K562 (cell line): ENCODE results near the gene NVL. TPM values are rescaled to one million over a fixed set of nuclear protein-coding genes. Genes with fewer than 3 reads are reported as not detected.

Experiments used
- ATF1 ChIP-seq, 2 experiments: fragments of 450-650 bp in 1 of 2; IDR thresholded peaks; 2 replicates each; pipeline ENCODE4 v1.6.1; 2016; ENCODE audit warnings: missing compliant biosample characterization in 1 of 2, missing genetic modification characterization in 1 of 2
- HEY1 ChIP-seq: fragments of 250-450 bp; sonication (Bioruptor Pico); IDR thresholded peaks from 2 replicates; pipeline ENCODE4 v1.5.0; 2020; ENCODE audit warnings: mild to moderate bottlenecking, moderate library complexity, borderline replicate concordance
- MTA2 ChIP-seq: fragments of 450-650 bp; IDR thresholded peaks from 2 replicates; pipeline ENCODE4 v1.6.1; 2016; ENCODE audit warnings: low read depth
- NFRKB ChIP-seq: fragments of 450-650 bp; IDR thresholded peaks from 2 replicates; pipeline ENCODE4 v1.6.1; 2016; ENCODE audit warnings: low read depth
- POLR2G ChIP-seq: fragments of 200-400 bp; formaldehyde crosslinking; IDR thresholded peaks from 2 replicates; pipeline ENCODE4 v1.6.1; 2017; ENCODE audit warnings: low read depth, mild to moderate bottlenecking, antibody characterized with exemption, low read length, moderate library complexity
- PTBP1 ChIP-seq: fragments of 200-400 bp; formaldehyde crosslinking; IDR thresholded peaks from 2 replicates; pipeline ENCODE4 v1.6.1; 2017; ENCODE audit warnings: low read depth, low read length
- TCF3 ChIP-seq: sonication (generic); formaldehyde crosslinking; IDR thresholded peaks from 2 replicates; pipeline ENCODE4 v1.4.0; 2020; ENCODE audit warnings: mild to moderate bottlenecking, missing genetic modification reagents
- ZC3H8 ChIP-seq: fragments of 450-650 bp; IDR thresholded peaks from 2 replicates; pipeline ENCODE4 v1.6.1; 2017
- ZFP1 ChIP-seq: fragments of 450-650 bp; formaldehyde crosslinking; IDR thresholded peaks from 2 replicates; pipeline ENCODE4 v1.4.0; 2020; ENCODE audit warnings: mild to moderate bottlenecking, mixed read lengths
- ZNF184 ChIP-seq: sonication (generic); formaldehyde crosslinking; IDR thresholded peaks from 2 replicates; pipeline ENCODE4 v1.5.0; 2020; ENCODE audit warnings: missing genetic modification reagents
- ZNF436 ChIP-seq: fragments of 250-450, 450-650 bp; sonication (Bioruptor Pico); formaldehyde crosslinking; IDR thresholded peaks from 2 replicates; pipeline ENCODE4 v1.7.0; 2020; ENCODE audit warnings: mild to moderate bottlenecking
- polyA plus RNA-seq, 8 experiments: library from polyadenylated mRNA; depleted of rRNA in 4 of 8; stranded (reverse) in 5 of 8; unstranded in 3 of 8; fragments of >200 nt; fragmentation: Nextera tagmentation in 2 of 8; fragmentation: Illumina TruSeq in 1 of 8; extraction: Ambion mirVana in 2 of 8; extraction: Trizol in 1 of 8; gene quantifications; 2 replicates each; pipeline versions ENCODE4 v1.2.1 to v1.2.3, GENCODE V29; 2011 to 2014; ENCODE audit warnings: inconsistent platforms in 1 of 8, missing spikeins in 1 of 8
- total RNA-seq, 7 experiments: library from RNA; depleted of rRNA in 6 of 7; stranded (reverse); fragments of >200 nt in 6 of 7; fragmentation: Illumina TruSeq in 2 of 7; extraction: Trizol in 2 of 7; gene quantifications; 2 replicates each; pipeline versions ENCODE4 v1.2.1 to v1.2.3, GENCODE V29; 2011 to 2021; ENCODE audit warnings: low replicate concordance in 1 of 7
- TF ChIP-seq, protein P1 (sequence below), 2 experiments: fragments of 450-650 bp; IDR thresholded peaks; 2 replicates each; pipeline ENCODE4 v1.6.1; 2016; ENCODE audit warnings: mild to moderate bottlenecking in 2 of 2, borderline replicate concordance in 1 of 2, low read depth in 1 of 2, moderate library complexity in 1 of 2
- TF ChIP-seq, protein P2 (sequence below): sonication (generic); formaldehyde crosslinking; IDR thresholded peaks from 2 replicates; pipeline ENCODE4 v1.8.1; 2023; ENCODE audit warnings: mild to moderate bottlenecking, missing genetic modification reagents
- TF ChIP-seq, protein P3 (sequence below): IDR thresholded peaks from 3 replicates; pipeline ENCODE4 v1.6.1; 2011; ENCODE audit warnings: borderline replicate concordance, mild to moderate bottlenecking; ENCODE audit not compliant: insufficient read length, insufficient read depth
- TF ChIP-seq, protein P4 (sequence below), 2 experiments: fragments of 450-650 bp; IDR thresholded peaks; 2 replicates each; pipeline ENCODE4 v1.6.1; 2016

Gene NVL
- total and polyA plus RNA-seq, 9 of the 15 experiments (the other 6 are each of a cell fraction or from before 2014, with no cell fraction given) = 32.5 to 86.6 (median 62.9) TPM

DNA sequence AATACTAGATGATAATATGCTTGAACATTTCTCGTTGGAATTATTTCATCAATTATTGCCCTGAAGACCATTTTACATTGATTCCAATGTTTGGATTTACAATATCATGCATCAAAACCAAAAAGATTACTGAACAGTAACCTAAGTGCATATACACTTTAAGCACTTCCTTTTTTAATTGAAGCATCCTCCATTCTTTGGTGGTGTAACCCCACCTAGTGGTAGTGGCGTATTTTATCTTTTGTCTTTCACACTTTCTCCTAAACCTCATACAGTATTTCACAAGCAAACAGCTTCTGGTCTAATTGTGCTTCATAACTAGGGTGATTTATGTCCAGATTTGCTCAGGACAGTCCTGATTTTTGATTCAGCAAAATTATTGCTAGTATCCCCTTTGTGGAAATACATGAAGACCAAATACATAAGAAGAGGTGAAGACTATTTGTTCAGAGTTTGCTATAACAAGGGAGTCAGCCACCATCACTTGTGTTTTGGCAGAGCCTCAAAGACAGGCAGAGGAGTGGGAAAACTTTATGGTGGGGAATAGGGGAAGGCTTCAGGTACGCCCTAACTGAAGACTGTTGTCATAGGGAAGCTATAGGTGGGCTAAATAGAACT lies 3.4 kb upstream of the NVL start (continued):
- TF ChIP-seq, protein P1, sequence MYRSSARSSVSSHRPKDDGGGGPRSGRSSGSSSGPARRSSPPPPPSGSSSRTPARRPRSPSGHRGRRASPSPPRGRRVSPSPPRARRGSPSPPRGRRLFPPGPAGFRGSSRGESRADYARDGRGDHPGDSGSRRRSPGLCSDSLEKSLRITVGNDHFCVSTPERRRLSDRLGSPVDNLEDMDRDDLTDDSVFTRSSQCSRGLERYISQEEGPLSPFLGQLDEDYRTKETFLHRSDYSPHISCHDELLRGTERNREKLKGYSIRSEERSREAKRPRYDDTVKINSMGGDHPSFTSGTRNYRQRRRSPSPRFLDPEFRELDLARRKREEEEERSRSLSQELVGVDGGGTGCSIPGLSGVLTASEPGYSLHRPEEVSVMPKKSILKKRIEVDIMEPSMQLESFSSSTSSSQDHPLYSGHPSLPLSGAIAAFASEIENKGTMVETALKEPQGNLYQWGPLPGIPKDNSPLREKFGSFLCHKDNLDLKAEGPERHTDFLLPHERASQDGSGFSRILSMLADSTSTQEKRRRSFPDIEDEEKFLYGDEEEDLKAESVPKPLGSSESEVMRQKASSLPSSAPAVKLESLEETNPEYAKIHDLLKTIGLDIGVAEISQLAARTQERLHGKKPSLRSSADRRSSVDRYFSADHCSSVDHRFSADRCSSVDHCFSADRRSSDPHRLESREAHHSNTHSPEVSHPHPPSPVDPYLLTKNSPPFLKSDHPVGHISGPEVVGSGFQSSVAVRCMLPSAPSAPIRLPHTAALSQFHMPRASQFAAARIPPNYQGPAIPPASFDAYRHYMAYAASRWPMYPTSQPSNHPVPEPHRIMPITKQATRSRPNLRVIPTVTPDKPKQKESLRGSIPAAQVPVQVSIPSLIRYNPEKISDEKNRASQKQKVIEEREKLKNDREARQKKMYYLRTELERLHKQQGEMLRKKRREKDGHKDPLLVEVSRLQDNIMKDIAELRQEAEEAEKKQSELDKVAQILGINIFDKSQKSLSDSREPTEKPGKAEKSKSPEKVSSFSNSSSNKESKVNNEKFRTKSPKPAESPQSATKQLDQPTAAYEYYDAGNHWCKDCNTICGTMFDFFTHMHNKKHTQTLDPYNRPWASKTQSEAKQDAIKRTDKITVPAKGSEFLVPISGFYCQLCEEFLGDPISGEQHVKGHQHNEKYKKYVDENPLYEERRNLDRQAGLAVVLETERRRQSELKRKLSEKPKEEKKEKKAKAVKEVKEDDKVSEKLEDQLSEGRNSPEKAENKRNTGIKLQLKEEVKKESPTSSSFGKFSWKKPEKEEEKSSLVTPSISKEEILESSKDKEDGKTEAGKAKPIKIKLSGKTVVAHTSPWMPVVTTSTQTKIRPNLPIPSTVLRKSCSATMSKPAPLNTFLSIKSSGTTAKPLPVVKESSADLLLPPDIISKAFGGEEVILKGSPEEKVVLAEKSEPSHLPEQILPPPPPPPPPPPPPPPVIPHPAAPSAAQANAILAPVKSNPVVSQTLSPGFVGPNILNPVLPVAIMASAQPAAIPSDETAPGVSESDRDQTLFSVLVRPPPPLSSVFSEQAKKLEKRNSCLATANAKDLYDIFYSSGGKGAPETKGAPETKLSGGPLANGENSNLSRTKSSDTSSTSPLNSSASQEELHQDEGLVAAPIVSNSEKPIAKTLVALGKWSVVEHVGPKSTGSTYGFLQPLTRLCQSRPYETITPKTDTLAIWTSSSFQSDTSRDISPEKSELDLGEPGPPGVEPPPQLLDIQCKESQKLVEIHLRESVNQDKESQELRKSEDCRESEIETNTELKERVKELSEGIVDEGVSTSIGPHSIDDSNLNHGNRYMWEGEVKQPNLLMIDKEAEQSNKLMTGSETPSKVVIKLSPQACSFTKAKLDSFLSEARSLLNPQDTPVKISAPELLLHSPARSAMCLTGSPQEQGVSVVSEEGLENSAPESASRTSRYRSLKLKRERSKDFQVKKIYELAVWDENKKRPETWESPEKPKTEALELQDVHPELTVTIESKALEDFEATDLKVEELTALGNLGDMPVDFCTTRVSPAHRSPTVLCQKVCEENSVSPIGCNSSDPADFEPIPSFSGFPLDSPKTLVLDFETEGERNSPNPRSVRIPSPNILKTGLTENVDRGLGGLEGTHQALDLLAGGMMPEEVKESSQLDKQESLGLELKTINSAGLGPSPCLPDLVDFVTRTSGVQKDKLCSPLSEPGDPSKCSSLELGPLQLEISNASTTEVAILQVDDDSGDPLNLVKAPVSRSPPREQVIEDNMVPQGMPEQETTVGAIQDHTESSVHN (IDR thresholded peaks at IDR 0.05; ENCODE audit: borderline replicate concordance in 1 of 2, low read depth in 1 of 2) = peak in 1 of 2 experiments; percentile 45; a peak in 1 of 4 replicates
- TF ChIP-seq, protein P2, sequence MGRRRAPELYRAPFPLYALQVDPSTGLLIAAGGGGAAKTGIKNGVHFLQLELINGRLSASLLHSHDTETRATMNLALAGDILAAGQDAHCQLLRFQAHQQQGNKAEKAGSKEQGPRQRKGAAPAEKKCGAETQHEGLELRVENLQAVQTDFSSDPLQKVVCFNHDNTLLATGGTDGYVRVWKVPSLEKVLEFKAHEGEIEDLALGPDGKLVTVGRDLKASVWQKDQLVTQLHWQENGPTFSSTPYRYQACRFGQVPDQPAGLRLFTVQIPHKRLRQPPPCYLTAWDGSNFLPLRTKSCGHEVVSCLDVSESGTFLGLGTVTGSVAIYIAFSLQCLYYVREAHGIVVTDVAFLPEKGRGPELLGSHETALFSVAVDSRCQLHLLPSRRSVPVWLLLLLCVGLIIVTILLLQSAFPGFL (CRISPR knock-in tag) = peak; percentile 74; the same call in 1 of the 2 replicates
- TF ChIP-seq, protein P3, sequence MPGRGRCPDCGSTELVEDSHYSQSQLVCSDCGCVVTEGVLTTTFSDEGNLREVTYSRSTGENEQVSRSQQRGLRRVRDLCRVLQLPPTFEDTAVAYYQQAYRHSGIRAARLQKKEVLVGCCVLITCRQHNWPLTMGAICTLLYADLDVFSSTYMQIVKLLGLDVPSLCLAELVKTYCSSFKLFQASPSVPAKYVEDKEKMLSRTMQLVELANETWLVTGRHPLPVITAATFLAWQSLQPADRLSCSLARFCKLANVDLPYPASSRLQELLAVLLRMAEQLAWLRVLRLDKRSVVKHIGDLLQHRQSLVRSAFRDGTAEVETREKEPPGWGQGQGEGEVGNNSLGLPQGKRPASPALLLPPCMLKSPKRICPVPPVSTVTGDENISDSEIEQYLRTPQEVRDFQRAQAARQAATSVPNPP = no peak
- TF ChIP-seq ZNF184 (no peak), MTA2 (no peak), NFRKB (no peak), TCF3 (CRISPR knock-in tag) (no peak), ZNF436 (no peak), ZFP1 (CRISPR knock-in tag) (no peak), PTBP1 (no peak), HEY1 (CRISPR knock-in tag) (no peak), ZC3H8 (no peak), POLR2G (no peak), ATF1 (CRISPR knock-in tag; IDR thresholded peaks at IDR 0.05) (no peak), ATF1 (tag; IDR thresholded peaks at IDR 0.05) (peak; percentile 6; the same call in 1 of the 2 replicates)
- TF ChIP-seq, protein P4, sequence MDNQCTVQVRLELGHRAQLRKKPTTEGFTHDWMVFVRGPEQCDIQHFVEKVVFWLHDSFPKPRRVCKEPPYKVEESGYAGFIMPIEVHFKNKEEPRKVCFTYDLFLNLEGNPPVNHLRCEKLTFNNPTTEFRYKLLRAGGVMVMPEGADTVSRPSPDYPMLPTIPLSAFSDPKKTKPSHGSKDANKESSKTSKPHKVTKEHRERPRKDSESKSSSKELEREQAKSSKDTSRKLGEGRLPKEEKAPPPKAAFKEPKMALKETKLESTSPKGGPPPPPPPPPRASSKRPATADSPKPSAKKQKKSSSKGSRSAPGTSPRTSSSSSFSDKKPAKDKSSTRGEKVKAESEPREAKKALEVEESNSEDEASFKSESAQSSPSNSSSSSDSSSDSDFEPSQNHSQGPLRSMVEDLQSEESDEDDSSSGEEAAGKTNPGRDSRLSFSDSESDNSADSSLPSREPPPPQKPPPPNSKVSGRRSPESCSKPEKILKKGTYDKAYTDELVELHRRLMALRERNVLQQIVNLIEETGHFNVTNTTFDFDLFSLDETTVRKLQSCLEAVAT (IDR thresholded peaks at IDR 0.05) = no peak
